SIG-M5 treated with dmso at 0.1 percent for 504 hours (cell line): Measurements from ENCODE around the gene JOSD2.
"Not testable (repeated sequence)": the region's sequence is repeated elsewhere in the genome, so short reads cannot be mapped to it uniquely, and the experiment has no call there.

Source experiments
- DNase-seq: peaks from one replicate; lab custom pipeline; 2025; ENCODE audit not compliant: unreplicated experiment; lab: John Stamatoyannopoulos, UW

The JOSD2 gene

DNA sequence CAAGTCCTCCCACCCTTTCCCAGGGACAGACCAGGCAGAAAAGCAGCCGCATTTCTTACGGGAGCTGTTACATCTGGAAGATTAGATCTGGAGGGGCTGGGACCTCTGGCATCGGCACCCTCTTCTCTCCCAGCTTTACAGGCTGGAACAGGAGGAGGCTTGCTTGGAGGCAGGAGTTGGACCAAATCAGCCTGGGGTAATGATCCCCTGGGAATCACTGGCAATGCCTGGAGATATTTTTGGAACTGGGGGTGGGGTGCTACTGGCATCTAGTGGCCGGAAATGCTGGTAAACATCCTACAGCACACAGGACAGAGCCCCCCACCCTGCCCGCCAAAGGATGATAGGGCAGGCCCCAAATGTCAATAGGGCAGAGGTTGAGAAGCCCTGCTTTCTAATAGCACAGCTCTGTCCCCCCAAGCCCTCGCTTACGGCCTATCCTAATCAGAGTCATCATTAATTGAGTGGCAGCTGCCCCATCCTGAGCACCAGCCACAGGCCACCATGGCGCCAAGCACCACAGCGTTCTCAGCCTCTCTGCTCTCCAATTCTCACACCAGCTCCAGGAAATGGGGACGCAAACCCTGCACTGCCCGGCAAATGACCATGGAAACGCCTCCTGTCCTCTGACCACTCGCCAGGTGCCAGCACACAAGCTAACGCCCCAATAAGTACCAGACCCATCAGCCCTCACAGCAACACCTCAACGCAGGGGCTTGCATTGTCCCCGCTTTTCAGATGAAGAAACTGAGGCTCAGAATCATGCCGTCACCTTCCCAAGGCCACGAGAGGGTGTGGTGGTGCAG lies 36.6 kb upstream of the JOSD2 start:
- no peak for DNase-seq

GRCh38 chr19:50546527-50547221 lies 35.7 kb upstream of the JOSD2 start:
- no peak for DNase-seq

DNA sequence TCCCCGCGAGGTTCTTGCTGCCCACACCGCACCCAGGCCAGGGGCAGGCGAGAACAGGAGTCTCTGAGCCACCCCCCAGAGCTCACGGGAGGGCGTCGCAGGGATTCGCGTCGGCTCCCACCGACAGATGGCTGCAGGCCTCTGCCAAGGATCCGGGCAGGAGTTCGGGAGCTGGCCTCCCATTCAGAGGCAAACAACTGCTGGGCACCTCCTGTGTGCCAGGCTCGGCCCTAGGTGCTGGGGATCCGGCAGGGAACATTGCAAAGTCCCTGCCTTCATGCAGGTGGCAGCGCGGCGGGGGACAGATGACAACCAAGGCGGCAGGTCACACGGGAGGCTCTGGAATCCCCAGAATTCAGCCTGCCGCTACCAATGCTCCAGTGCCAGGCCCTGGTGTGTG lies 32.0 kb upstream of the JOSD2 start:
- no peak for DNase-seq

GRCh38 chr19:50537769-50538230 lies 26.8 kb upstream of the JOSD2 start:
- DNase-seq, result peak; percentile 62

DNA sequence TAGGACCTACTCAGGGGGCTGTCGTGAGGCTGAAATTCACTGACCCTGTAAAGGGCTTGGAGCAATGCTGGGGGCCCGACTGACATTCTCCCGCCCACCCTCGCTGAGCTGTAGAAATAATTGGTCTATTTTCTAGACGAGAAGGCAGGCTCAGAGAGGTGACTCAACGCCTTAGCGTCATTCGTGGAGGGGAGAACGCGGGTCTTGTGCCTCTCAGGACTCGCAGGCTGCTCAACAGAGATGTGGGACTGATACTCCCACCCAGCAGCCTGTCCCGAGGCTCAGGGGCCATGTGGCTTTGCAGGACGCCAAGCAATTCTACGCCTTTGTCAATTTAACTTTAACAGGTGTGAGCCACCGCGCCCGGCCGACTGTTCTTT lies 26.3 kb upstream of the JOSD2 start:
- DNase-seq, result no peak

GRCh38 chr19:50536662-50537305 lies 25.8 kb upstream of the JOSD2 start:
- no peak for DNase-seq

DNA sequence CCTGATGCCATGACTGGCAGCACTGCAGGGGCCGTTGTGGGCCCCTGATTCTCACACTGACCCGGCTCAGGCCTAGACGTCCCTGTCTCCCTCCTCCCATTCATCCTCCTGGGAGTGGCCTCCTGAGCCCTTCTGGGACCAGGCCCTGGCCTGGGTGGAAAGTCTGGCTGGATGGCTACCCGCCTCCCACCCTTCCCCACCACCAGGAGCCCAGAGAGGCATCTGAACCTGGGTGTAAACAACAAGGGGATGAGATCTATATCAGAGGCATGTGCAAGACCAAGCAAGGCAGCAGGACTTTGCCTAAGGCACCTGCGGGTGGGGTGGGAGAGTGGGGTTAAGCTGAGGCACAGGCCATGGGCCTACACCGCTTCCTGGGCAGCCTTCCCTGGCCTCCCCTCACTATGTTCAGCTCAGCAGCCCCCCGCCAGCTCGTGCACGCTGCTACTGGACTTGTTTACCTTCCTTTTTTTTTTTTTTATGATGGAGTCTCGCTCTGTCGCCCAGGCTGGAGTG lies 24.7 kb upstream of the JOSD2 start:
- DNase-seq, result no peak

- DNase-seq, result no peak
Observed at GRCh38 chr19:50534478-50534877, 23.5 kb upstream of the JOSD2 start.

DNA sequence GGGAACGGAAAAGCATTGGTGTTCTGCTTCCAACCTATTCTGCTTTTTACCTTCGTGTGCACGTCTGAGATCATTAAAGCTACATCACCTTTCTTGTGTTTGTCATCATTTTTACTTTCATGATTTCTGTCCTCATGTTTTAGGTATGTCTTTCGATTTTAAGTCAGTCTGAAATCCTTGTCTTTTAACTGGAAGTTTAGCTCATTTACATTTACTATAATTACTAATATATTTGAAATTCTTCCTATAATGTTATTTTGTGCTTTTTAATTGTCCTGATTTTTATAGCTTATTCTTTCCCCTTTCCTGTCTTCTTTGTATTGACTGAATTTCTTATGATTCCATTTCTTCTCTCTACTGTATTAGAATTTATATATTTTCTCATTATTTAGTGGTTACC lies 22.0 kb upstream of the JOSD2 start:
- no peak for DNase-seq

DNA sequence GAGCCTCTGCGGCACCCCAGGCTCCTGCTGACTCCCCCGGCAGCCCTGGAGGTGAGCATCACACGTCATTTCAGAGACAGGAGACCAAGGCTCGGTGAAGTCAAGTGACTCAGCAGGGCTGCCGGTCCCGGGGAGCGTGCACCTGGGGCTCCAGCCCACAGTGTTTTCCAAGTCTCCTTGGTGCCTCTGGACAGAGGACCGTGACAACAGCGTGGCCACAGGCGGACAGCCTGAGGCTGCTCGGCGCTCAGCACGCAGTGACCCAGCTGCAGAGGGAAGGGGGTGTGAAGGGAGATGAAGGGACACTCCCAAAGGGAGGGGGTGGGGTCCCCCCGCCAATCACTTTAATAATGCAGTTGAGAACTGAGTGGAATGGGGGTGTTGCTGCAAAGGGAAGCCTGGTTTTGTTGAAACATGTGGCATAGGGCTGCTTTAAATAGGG lies 20.2 kb upstream of the JOSD2 start:
- DNase-seq, result no peak

GRCh38 chr19:50528052-50528451 lies 17.1 kb upstream of the JOSD2 start:
- not testable (repeated sequence) for DNase-seq

DNA sequence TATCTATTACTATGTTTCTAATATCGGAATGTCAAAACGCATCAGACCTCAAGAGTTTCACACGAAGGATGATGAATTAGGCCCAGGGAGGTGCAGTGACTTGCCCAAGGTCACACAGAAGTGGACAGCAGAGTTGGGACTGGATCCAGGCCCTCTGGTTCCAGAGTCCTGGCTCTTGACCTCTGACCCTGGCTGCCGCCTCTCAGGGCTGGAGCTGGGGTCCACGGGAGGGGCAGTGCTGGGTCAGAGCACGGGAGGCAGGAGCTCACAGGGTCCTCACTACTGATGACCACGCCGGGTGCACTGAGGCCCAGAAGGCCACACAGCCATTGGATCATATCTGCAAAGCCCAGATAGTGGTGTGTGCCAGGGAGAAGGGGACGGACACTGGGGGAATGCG lies 11.9 kb upstream of the JOSD2 start:
- DNase-seq, result no peak

DNA sequence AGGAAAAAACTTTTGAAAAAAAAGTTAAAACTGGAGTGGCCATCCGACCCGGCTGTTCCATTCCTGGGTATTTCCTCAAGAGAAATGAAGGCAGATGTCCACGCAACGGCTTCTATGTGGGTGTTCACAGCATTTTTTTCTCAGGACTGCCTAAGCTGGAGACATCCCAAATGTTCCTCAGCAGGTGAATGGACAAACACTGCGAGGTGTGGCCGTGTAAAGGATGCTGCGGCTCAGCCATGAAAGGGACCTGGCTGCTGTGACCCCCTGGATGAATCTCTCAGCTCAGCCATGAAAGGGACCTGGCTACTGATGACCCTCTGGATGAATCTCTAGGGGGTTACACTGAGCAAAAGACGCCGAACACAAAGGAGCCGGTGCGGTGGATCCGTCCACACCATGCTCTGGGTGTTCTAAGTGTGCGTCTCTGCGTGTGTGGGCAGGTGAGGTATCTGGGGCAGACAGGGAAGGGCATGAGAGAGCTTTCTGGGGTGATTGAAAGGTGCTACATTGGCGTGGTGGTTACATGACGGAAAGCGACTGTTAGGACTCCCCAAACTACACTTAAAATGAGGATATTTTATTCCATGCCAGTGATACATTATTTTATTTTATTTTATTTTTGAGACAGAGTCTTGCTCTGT lies 10.0 kb upstream of the JOSD2 start:
- no peak for DNase-seq

- DNase-seq, result no peak
Observed at GRCh38 chr19:50519006-50519575, 8.1 kb upstream of the JOSD2 start.

DNA sequence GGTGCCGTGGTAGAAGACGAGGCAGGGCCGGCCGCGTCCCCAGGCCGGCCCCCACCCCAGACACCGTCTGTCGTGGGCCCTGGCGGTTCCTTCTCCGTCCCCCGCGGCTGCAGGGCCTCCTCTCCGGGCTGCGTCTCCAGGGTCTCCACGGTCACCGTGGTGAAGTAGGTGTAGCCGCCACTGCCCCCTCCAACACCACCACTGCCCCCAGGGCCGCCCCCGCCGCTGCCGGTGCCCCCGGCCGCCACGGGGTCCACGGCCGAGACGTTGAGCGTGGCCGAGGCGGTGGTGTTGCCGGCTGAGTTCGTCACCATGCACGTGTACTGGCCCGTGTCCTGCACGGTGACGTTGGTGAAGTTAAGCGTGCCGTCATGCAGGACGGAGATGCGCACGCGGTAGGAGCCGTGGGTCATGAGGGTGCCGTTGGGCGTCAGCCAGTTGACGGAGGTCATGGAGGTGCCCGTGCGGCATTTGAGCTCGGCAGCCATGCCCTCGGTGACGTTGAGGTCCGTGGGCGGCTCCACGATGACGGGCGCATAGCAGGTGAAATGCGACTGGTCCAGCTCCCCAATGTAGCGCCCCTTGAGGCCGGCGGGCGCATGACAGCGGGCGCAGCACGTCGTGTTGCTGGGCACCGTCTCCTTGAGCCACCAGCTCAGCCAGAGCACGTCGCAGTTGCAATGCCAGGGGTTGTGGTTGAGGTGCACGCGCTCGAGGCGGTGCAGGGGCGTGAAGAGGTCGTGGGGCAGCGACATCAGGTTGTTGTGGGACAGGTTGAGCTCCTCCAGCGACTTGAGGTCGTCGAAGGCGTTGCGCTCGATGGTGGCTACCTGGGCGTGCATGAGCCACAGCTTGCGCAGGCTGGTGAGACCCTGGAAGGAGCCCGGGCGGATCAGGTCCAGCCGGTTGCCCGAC lies 7.4 kb upstream of the JOSD2 start:
- DNase-seq, result no peak

GRCh38 chr19:50517704-50518075 lies 6.7 kb upstream of the JOSD2 start:
- no peak for DNase-seq

DNA sequence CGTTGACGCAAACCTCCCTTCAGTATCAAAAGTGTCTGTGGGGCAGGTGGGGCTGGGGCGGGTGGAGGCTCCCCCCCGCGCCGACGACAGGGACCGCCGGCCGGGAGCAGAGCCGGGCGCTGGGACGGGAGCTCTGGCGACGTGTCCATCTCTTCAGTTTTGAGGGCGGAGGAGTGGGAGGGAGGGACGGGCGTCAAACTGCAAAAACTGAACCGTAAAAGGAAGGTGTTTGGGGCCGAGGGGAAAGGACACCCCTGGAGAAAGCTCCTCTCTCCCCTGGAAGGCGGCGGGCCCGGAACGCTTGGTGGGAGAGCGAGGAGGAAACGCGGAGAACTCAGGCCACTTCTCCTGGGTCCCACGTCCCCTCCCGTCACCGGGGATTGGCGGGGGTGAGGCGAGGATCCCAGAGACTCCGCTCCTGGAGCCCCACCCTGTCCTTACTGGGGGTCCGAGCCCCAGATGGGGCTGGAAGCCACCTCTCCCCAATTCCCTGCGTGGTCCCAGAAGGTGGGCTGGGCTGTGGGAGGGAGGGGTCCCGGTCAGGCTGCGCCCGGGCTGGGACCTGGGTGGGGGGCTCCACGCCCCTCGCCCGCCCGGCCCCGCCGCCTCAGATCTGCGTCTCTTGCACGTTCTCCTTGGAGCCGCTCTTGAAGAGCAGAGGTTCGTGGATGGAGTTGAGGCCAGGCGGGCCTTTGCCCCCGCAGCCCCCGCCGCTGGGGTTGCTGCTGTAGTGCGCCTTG lies 6.1 kb upstream of the JOSD2 start:
- no peak for DNase-seq

DNA sequence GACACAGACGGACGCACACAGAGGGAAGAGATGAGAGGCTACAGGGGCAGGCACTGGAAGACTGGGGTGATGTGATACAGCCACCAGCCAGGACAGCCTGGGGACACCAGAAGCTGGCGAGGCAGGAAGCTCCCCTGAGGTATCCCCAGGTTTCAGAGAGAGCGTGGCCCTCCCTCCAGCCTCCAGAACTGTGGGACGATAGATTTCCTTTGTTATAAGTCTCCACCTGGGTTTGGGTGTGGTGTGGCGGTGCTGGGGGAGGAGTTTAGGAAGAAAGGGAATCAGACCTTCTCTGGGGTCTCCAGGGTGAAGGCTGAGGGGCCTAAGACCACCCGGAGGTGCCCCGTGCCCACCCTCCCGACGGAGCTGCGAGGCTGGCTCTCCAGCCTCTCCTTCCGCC lies 5.5 kb upstream of the JOSD2 start:
- DNase-seq, result no peak

DNA sequence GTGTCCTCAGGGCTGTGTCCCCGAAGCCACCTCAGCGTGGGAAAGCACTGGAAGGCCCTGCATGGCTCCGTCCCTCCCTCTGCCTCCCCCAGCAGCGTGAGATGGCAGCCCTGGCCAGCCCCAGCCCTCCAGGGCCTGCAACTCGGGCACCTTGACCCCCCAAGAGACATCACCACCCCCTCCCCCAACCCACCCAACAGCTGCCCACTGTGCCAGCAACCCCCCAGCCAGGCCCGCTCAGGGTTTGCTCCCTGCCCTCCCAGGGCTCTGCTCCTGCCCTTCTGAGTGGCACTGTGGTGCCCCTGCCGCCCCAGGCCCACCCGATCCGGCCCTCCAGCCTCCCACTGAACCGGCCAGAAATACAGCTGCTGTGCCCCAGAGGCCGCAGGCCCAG lies 4.2 kb upstream of the JOSD2 start:
- no peak for DNase-seq
